A204.1 (cell line): ENCODE data around the gene DOCK9.
A peak's percentile ranks its signal among the peaks of the same experiment; 100 is the strongest.

Source experiments
- FAIRE-seq: peaks from 2 replicates; lab custom pipeline; 2012; peaks lifted over from hg19 to GRCh38; lab: Jason Lieb, UNC

DOCK9 gene

GRCh38 chr13:98848746-98849145 lies 129.1 kb downstream of the DOCK9 start:
- no peak for FAIRE-seq

GRCh38 chr13:98847780-98848179 lies 130.1 kb downstream of the DOCK9 start:
- FAIRE-seq: no peak

- no peak for FAIRE-seq
These were observed 130.9 kb downstream of the DOCK9 start for GRCh38 chr13:98846986-98847385.

GRCh38 chr13:98846521-98846920 lies 131.3 kb downstream of the DOCK9 start:
- FAIRE-seq: no peak

GRCh38 chr13:98845742-98846141 lies 132.1 kb downstream of the DOCK9 start:
- FAIRE-seq: no peak

- FAIRE-seq: no peak
These were observed 133.8 kb downstream of the DOCK9 start for GRCh38 chr13:98844021-98844420.

GRCh38 chr13:98843482-98843877 lies 134.4 kb downstream of the DOCK9 start:
- FAIRE-seq: no peak

- peak; percentile 51 for FAIRE-seq
These were observed 134.9 kb downstream of the DOCK9 start for GRCh38 chr13:98842858-98843481.

GRCh38 chr13:98842070-98842469 lies 135.8 kb downstream of the DOCK9 start:
- no peak for FAIRE-seq

GRCh38 chr13:98839856-98840769 lies 137.8 kb downstream of the DOCK9 start:
- no peak for FAIRE-seq

- FAIRE-seq: no peak
These were observed 139.1 kb downstream of the DOCK9 start for GRCh38 chr13:98838776-98839175.

GRCh38 chr13:98837896-98838295 lies 140.0 kb downstream of the DOCK9 start:
- no peak for FAIRE-seq

GRCh38 chr13:98835156-98835555 lies 142.7 kb downstream of the DOCK9 start:
- FAIRE-seq: no peak

GRCh38 chr13:98834254-98834960 lies 143.5 kb downstream of the DOCK9 start:
- no peak for FAIRE-seq

GRCh38 chr13:98831236-98831635 lies 146.6 kb downstream of the DOCK9 start:
- FAIRE-seq: no peak

- FAIRE-seq: no peak
These were observed 148.3 kb downstream of the DOCK9 start for GRCh38 chr13:98829541-98829940.

GRCh38 chr13:98828614-98829013 lies 149.2 kb downstream of the DOCK9 start:
- FAIRE-seq: no peak

- FAIRE-seq: no peak
These were observed 150.4 kb downstream of the DOCK9 start for GRCh38 chr13:98827449-98827848.

- FAIRE-seq: no peak
These were observed 151.7 kb downstream of the DOCK9 start for GRCh38 chr13:98826146-98826545.

- no peak for FAIRE-seq
These were observed 152.2 kb downstream of the DOCK9 start for GRCh38 chr13:98825659-98826058.

GRCh38 chr13:98824376-98825160 lies 153.3 kb downstream of the DOCK9 start:
- no peak for FAIRE-seq

GRCh38 chr13:98823442-98823841 lies 154.4 kb downstream of the DOCK9 start:
- FAIRE-seq: no peak
